ENCODE results near the gene SH2D3A.

GRCh38 chr19:6736169-6736916 is 30.9 kb downstream of the SH2D3A start:
- TF ChIP-seq CTCF (IDR thresholded peaks at IDR 0.05) (peak; percentile 28 to 75 (median 52)), POLR2A (IDR thresholded peaks at IDR 0.05) (no peak)
